ENCODE measurements around the gene SLC7A14. TPM values are rescaled to one million over a fixed set of nuclear protein-coding genes. Genes with fewer than 3 reads are reported as not detected.

SLC7A14 gene
- total and polyA plus RNA-seq, 2 of the 13 experiments (the other 11 are each of a cell fraction or from before 2014, with no cell fraction given), result not detected

DNA sequence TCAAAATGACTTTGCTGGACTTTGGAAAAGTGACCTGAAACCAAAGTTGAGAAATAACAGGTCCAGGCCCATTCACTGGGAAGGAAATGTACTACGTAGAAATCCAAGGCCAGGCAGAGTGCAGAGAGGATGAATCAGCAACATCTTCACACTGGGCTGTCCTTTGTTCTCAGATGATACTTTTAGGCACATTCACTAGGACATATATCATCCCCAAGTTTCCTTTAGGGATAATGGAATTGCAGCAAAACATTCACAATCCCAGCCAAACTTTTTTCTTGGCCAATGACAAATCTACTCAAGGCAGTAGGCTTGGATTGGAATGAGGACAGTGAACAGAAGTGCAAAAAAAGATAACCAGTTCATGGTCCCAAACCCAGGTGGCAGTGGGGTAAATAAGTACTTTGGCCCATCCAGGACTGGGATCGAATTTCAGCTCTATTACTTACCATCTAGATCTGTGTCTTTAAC lies 92.1 kb downstream of the SLC7A14 start (continued):
- TF ChIP-seq, protein P1, sequence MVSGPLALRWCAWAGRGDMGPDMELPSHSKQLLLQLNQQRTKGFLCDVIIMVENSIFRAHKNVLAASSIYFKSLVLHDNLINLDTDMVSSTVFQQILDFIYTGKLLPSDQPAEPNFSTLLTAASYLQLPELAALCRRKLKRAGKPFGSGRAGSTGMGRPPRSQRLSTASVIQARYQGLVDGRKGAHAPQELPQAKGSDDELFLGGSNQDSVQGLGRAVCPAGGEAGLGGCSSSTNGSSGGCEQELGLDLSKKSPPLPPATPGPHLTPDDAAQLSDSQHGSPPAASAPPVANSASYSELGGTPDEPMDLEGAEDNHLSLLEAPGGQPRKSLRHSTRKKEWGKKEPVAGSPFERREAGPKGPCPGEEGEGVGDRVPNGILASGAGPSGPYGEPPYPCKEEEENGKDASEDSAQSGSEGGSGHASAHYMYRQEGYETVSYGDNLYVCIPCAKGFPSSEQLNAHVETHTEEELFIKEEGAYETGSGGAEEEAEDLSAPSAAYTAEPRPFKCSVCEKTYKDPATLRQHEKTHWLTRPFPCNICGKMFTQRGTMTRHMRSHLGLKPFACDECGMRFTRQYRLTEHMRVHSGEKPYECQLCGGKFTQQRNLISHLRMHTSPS (CRISPR knock-in tag; IDR thresholded peaks at IDR 0.05; ENCODE audit: low read depth), result no peak
- 0 out of 2 replicates have a peak, but pooled peaks have one; percentile 51 for TF ChIP-seq NFIC (IDR thresholded peaks at IDR 0.05; ENCODE audit: low read length)
- peak; percentile 52; the same call in 1 of the 2 replicates for TF ChIP-seq FOXJ3 (CRISPR knock-in tag; IDR thresholded peaks at IDR 0.05; ENCODE audit: borderline replicate concordance)
- peak; percentile 64 for TF ChIP-seq CEBPB (IDR thresholded peaks at IDR 0.05; ENCODE audit: borderline replicate concordance, low read depth, low read length)
- peak; percentile 13; the same call in 1 of the 2 replicates for TF ChIP-seq SOX5 (CRISPR knock-in tag; IDR thresholded peaks at IDR 0.05; ENCODE audit: borderline replicate concordance)
- 0 out of 2 replicates have a peak, but pooled peaks have one; percentile 64 for TF ChIP-seq FOXO4 (CRISPR knock-in tag; conservative IDR thresholded peaks at IDR 0.05)
- TF ChIP-seq RCOR2 (CRISPR knock-in tag; IDR thresholded peaks at IDR 0.05), result peak; percentile 74; the same call in 1 of the 2 replicates
- TF ChIP-seq FIP1L1 (IDR thresholded peaks at IDR 0.05; ENCODE audit: borderline replicate concordance, insufficient read depth, low read depth, low read length), result no peak
- TF ChIP-seq SOX6 (IDR thresholded peaks at IDR 0.05), result no peak
- TF ChIP-seq SOX6 (CRISPR knock-in tag; IDR thresholded peaks at IDR 0.05), result peak; percentile 68
- TF ChIP-seq EEA1 (CRISPR knock-in tag; IDR thresholded peaks at IDR 0.05; ENCODE audit: borderline replicate concordance), result no peak
- TF ChIP-seq ELF1 (CRISPR knock-in tag; IDR thresholded peaks at IDR 0.05), result 0 out of 2 replicates have a peak, but pooled peaks have one; percentile 7
- no peak for TF ChIP-seq ZNF569 (CRISPR knock-in tag; IDR thresholded peaks at IDR 0.05; ENCODE audit: borderline replicate concordance)
- peak; percentile 56; the same call in 1 of the 2 replicates for TF ChIP-seq AHDC1 (CRISPR knock-in tag; IDR thresholded peaks at IDR 0.05; ENCODE audit: borderline replicate concordance)
- no peak for TF ChIP-seq CREBL2 (CRISPR knock-in tag; IDR thresholded peaks at IDR 0.05; ENCODE audit: borderline replicate concordance)
- TF ChIP-seq CREB1 (IDR thresholded peaks at IDR 0.05), result no peak
- TF ChIP-seq CREB1 (CRISPR knock-in tag; IDR thresholded peaks at IDR 0.05), result peak; percentile 65
